DOHH2 (cell line): ENCODE data around the gene DCLK2.

Experiments used
- H3F3A ChIP-seq: fragments of 200-600 bp; sonication (generic), shearing (Covaris generic); 2 replicates; pipeline ENCODE4 v1.6.0; 2016; ENCODE audit warnings: antibody characterized with exemption, mild to moderate bottlenecking; ENCODE audit not compliant: control insufficient read depth, insufficient read depth
- H3K27ac ChIP-seq: fragments of 200-600 bp; sonication (generic); 2 replicates; pipeline ENCODE4 v1.5.1; 2014; ENCODE audit warnings: low read depth, mild to moderate bottlenecking, low read length, moderate library complexity
- H3K27me3 ChIP-seq: fragments of 200-600 bp; sonication (generic); 2 replicates; pipeline ENCODE4 v1.6.1; 2014; ENCODE audit warnings: mild to moderate bottlenecking, low read length, mixed read lengths; ENCODE audit not compliant: control insufficient read depth
- H3K36me3 ChIP-seq: fragments of 200-600 bp; sonication (generic); 2 replicates; pipeline ENCODE4 v1.6.1; 2014; ENCODE audit warnings: mild to moderate bottlenecking, low read length, moderate library complexity, mixed read lengths; ENCODE audit not compliant: control insufficient read depth
- H3K4me1 ChIP-seq: fragments of 200-600 bp; sonication (generic); 2 replicates; pipeline ENCODE4 v1.6.1; 2014; ENCODE audit warnings: mild to moderate bottlenecking, low read length, mixed read lengths; ENCODE audit not compliant: control insufficient read depth
- H3K4me2 ChIP-seq: fragments of 200-600 bp; sonication (generic); 2 replicates; pipeline ENCODE4 v1.6.0; 2014; ENCODE audit warnings: mild to moderate bottlenecking, low read length, moderate library complexity
- H3K4me3 ChIP-seq: fragments of 200-600 bp; sonication (generic); 2 replicates; pipeline ENCODE4 v1.5.1; 2014; ENCODE audit warnings: mild to moderate bottlenecking, low read length, mixed read lengths
- H3K79me2 ChIP-seq: fragments of 200-600 bp; sonication (generic); 2 replicates; pipeline ENCODE4 v1.6.1; 2014; ENCODE audit warnings: mild to moderate bottlenecking, low read length, mixed read lengths; ENCODE audit not compliant: control insufficient read depth
- H3K9me2 ChIP-seq: fragments of 200-600 bp; sonication (generic); replicated peaks from 2 replicates; pipeline ENCODE4 v1.6.1; 2014; ENCODE audit warnings: mild to moderate bottlenecking, low read length, mixed read lengths; ENCODE audit not compliant: control insufficient read depth
- H3K9me3 ChIP-seq: fragments of 200-600 bp; sonication (generic); 2 replicates; pipeline ENCODE4 v1.6.1; 2014; ENCODE audit warnings: antibody characterized with exemption, low read length, mixed read lengths; ENCODE audit not compliant: control insufficient read depth, insufficient read depth
- H4K20me1 ChIP-seq: fragments of 200-600 bp; sonication (generic); 2 replicates; pipeline ENCODE4 v1.6.0; 2014; ENCODE audit warnings: low read depth, mild to moderate bottlenecking, antibody characterized with exemption, low read length, moderate library complexity; ENCODE audit not compliant: control insufficient read depth, insufficient read depth
- EZH2phosphoT487 ChIP-seq: fragments of 200-600 bp; sonication (generic); IDR thresholded peaks from 2 replicates; pipeline ENCODE4 v1.6.1; 2017; ENCODE audit warnings: borderline replicate concordance, mild to moderate bottlenecking, antibody characterized with exemption, low read length, moderate library complexity, mixed read lengths
- TF ChIP-seq, protein P1 (sequence below): fragments of 200-600 bp; sonication (generic); IDR thresholded peaks from one replicate; pipeline ENCODE4 v1.5.1; 2014; ENCODE audit warnings: antibody characterized with exemption, mild to moderate bottlenecking, low read depth, low read length; ENCODE audit not compliant: poor library complexity, severe bottlenecking

The DCLK2 gene

DNA sequence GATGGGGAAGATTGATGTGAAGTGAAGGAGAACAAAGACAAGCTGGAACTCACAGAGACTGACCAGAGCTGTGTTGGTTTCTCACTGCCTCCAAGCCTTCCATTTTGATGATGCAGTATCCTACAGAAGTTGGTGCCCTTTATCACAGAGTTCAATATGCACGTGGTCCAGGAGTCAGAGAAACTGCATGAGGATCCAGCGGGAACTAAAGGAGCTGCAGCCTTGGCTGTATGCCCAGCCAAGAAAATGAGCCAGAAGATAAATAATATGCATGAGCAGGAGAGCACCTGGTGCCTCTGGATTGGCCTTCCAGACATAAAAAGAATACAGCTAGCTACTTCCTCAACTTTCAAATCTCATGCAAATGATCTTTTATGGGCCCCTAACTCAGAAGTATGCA lies 44.3 kb upstream of the DCLK2 start:
- no peaks in the 10 kb centered on the region for H4K20me1 ChIP-seq
- no peaks in the 10 kb centered on the region for H3K27me3 ChIP-seq
- no peaks in the 10 kb centered on the region for H3K36me3 ChIP-seq
- H3K4me2 ChIP-seq, result no peak overlapping the region
- no peaks in the 10 kb centered on the region for H3K9me2 ChIP-seq
- H3K79me2 ChIP-seq, result no peaks in the 10 kb centered on the region
- no peak for TF ChIP-seq EZH2phosphoT487
- TF ChIP-seq, protein P1, sequence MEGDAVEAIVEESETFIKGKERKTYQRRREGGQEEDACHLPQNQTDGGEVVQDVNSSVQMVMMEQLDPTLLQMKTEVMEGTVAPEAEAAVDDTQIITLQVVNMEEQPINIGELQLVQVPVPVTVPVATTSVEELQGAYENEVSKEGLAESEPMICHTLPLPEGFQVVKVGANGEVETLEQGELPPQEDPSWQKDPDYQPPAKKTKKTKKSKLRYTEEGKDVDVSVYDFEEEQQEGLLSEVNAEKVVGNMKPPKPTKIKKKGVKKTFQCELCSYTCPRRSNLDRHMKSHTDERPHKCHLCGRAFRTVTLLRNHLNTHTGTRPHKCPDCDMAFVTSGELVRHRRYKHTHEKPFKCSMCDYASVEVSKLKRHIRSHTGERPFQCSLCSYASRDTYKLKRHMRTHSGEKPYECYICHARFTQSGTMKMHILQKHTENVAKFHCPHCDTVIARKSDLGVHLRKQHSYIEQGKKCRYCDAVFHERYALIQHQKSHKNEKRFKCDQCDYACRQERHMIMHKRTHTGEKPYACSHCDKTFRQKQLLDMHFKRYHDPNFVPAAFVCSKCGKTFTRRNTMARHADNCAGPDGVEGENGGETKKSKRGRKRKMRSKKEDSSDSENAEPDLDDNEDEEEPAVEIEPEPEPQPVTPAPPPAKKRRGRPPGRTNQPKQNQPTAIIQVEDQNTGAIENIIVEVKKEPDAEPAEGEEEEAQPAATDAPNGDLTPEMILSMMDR, result no peak
- no peaks in the 10 kb centered on the region for H3K9me3 ChIP-seq
- H3F3A ChIP-seq, result no peaks in the 10 kb centered on the region
- H3K27ac ChIP-seq, result no peak overlapping the region
- no peak overlapping the region for H3K4me3 ChIP-seq
- H3K4me1 ChIP-seq, result peaks cover 7% of the 10 kb centered on the region

DNA sequence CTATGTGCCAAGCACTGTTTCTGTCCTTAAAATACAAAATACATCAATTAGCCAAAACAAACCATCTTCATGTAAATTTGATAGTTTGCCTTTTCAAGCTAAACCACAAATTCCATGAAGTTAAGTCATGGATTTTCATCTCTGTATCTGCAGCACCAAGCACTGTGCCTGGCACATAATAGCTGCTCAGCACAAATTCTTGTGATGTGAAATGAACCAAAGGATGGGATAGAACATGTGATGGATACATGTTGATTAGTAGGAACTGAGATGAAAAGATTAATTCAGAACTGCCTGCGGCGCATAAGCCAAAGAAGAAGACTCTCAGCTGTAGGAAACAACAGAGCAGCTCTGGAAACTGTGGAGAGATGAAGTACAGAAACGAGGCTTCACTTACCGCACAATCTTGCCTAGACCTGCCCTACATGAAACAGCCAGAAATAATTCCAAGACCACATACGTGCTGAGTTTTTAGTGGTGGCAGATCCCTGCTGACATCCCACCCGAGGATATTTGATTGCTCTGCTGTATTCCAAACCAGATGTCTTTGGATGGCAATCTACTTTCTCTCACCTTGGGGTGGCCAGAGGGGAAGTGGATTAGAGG lies 40.9 kb upstream of the DCLK2 start:
- Histone ChIP-seq H3K27me3 (no peaks in the 10 kb centered on the region), H4K20me1 (no peaks in the 10 kb centered on the region), H3K9me3 (no peaks in the 10 kb centered on the region), H3K27ac (no peak overlapping the region), H3K79me2 (no peaks in the 10 kb centered on the region), H3K4me3 (no peak overlapping the region), H3F3A (no peaks in the 10 kb centered on the region), H3K4me2 (no peak overlapping the region), H3K9me2 (no peaks in the 10 kb centered on the region), H3K36me3 (no peaks in the 10 kb centered on the region), H3K4me1 (peaks cover 16% of the 10 kb centered on the region)
- TF ChIP-seq EZH2phosphoT487, result no peak
- TF ChIP-seq, protein P1, result no peak

DNA sequence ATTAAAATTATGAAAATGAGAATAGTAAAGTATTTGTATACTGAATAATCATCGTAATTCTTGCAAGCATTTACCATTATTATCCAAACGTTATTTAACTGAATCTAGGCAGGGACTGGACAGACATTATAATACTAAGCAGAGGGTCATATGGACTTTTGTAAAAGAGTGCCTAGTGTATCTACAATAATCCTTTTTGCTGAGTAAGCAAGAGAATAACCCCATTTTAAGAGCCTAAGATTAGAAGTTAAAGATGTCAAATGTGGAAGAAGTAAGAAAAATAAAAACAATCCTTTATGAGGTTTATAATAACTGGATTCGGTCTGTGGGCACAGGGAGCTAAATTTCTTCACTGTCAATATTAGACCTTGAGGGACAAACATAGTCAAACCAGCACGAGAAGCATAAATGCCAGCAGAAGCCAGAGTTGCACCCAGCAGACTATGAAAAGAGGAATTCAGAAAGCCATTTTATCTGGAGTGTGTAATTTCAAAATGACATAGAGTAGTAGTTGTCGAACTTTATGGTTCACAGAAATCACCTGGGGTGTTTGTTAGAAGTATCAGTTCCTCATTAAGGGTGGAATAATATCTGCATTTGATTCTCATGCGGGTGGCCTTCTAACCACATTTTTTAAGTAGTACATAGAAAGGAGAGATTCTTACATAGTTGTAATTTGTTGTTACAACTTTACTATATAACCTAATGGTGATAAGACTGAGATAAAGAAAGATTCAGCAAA lies 39.7 kb upstream of the DCLK2 start:
- Histone ChIP-seq H3K4me3 (no peak overlapping the region), H3K9me3 (no peaks in the 10 kb centered on the region), H4K20me1 (no peaks in the 10 kb centered on the region), H3K27me3 (no peaks in the 10 kb centered on the region), H3K27ac (no peak overlapping the region), H3K4me2 (peak overlapping the region; percentile 1; the same call in 1 of the 2 replicates), H3K9me2 (no peaks in the 10 kb centered on the region), H3F3A (no peaks in the 10 kb centered on the region), H3K79me2 (no peaks in the 10 kb centered on the region), H3K4me1 (peaks cover 16% of the 10 kb centered on the region), H3K36me3 (no peaks in the 10 kb centered on the region)
- TF ChIP-seq EZH2phosphoT487, result no peak
- TF ChIP-seq, protein P1, result no peak
